HL-60 (cell line): ENCODE measurements around the gene FOXO6.
"Not testable (repeated sequence)": the region's sequence is repeated elsewhere in the genome, so short reads cannot be mapped to it uniquely, and the experiment has no call there.

Source experiments
- DNase-seq, 2 experiments: peaks; one replicate each; pipeline ENCODE4 v3.0.0-alpha.2; 2010 to 2020; ENCODE audit warnings: low read depth in 1 of 2, low spot score in 1 of 2
- H3K27ac ChIP-seq: fragments of 250-450 bp; sonication (Bioruptor Pico); replicated peaks from 2 replicates; pipeline ENCODE4 v1.5.1; 2020; ENCODE audit warnings: mild to moderate bottlenecking, moderate library complexity
- H3K27me3 ChIP-seq: fragments of 250-450 bp; sonication (Bioruptor Pico); 2 replicates; pipeline ENCODE4 v1.5.1; 2021; ENCODE audit warnings: mild to moderate bottlenecking, moderate library complexity; ENCODE audit not compliant: insufficient read depth, poor library complexity, severe bottlenecking
- H3K4me3 ChIP-seq: replicated peaks from 2 replicates; pipeline ENCODE4 v1.5.1; 2011; ENCODE audit warnings: mild to moderate bottlenecking, control low read depth, low read length; ENCODE audit not compliant: insufficient read depth
- CTCF ChIP-seq: IDR thresholded peaks from one replicate; pipeline ENCODE4 v1.5.1; 2011; ENCODE audit warnings: low read length, control low read depth, inconsistent platforms; ENCODE audit not compliant: insufficient read depth
- GABPA ChIP-seq: IDR thresholded peaks from 2 replicates; pipeline ENCODE4 v1.6.1; 2012; ENCODE audit warnings: low read depth
- POLR2AphosphoS5 ChIP-seq: IDR thresholded peaks from 2 replicates; pipeline ENCODE4 v1.6.1; 2012; ENCODE audit warnings: low read depth
- REST ChIP-seq: IDR thresholded peaks from 2 replicates; pipeline ENCODE4 v1.6.1; 2012; ENCODE audit warnings: low read depth; ENCODE audit not compliant: insufficient replicate concordance
- SPI1 ChIP-seq: IDR thresholded peaks from 2 replicates; pipeline ENCODE4 v1.6.1; 2012; ENCODE audit warnings: low read depth, mild to moderate bottlenecking, borderline replicate concordance

Gene FOXO6

GRCh38 chr1:41330588-41331545 lies 30.4 kb upstream of the FOXO6 start:
- Histone ChIP-seq H3K27ac (no peak overlapping the region), H3K27me3 (no peaks in the 10 kb centered on the region), H3K4me3 (no peak overlapping the region)
- TF ChIP-seq POLR2AphosphoS5 (no peak), SPI1 (no peak), CTCF (no peak), GABPA (no peak), REST (no peak)
- peak in 1 of 2 experiments; percentile 28 for DNase-seq

- Histone ChIP-seq H3K27ac (no peak overlapping the region), H3K27me3 (no peaks in the 10 kb centered on the region), H3K4me3 (no peak overlapping the region)
- DNase-seq: no peak
- TF ChIP-seq CTCF (no peak), GABPA (no peak), REST (no peak), POLR2AphosphoS5 (no peak)
Observed at GRCh38 chr1:41331546-41331917, 29.7 kb upstream of the FOXO6 start.

GRCh38 chr1:41332161-41332560 lies 29.1 kb upstream of the FOXO6 start:
- H3K4me3 ChIP-seq, DNase-seq, H3K27me3 ChIP-seq, H3K27ac ChIP-seq: not testable (repeated sequence)

GRCh38 chr1:41333146-41333784 lies 28.0 kb upstream of the FOXO6 start:
- no peak for TF ChIP-seq CTCF
- TF ChIP-seq GABPA: no peak
- TF ChIP-seq POLR2AphosphoS5: no peak
- TF ChIP-seq SPI1: no peak
- TF ChIP-seq REST: no peak
- Histone ChIP-seq H3K4me3 (no peak overlapping the region), H3K27me3 (no peaks in the 10 kb centered on the region), H3K27ac (no peak overlapping the region)
- DNase-seq: no peak
